ENCODE results near the gene OR5H6. TPM values are rescaled to one million over a fixed set of nuclear protein-coding genes. Genes with fewer than 3 reads are reported as not detected.
"Not testable (repeated sequence)": the region's sequence is repeated elsewhere in the genome, so short reads cannot be mapped to it uniquely, and the experiment has no call there.

OR5H6 gene
- not detected for total RNA-seq
- polyA plus RNA-seq (ENCODE audit: insufficient read length in 2 of 2): not detected
- long read RNA-seq, donor 1: 0 reads
- long read RNA-seq, donor 2: 0 reads
- long read RNA-seq, donor 3: 0 reads
- long read RNA-seq, donor 4: 0 reads

DNA sequence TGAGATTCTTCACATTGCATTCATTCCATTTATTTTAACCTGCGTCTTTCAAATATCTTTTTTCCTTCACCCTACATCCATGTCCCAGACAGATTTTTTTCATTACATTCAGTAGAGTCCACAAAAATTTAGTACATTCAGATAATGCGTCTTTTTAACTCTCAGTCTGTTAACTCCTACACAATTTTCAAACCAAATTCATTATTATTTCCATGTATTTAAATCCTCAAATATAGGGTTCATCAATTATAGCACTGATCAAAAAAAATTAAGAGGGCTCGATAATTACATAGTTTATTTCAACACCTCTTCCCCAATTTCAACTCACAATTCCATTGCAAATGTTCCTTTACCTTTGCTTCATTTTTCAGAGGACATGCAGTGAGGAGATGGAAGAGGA is at the start of gene OR5H6:
Gene OR5H6, plus strand, starts transcription at position 301 of the 400 bp plus-strand sequence. Its CDS starts 89 bp downstream, at position 390.
- 83% methylated on average over 1 of the region's 3 CpGs for WGBS (ENCODE audit: insufficient coverage)

DNA sequence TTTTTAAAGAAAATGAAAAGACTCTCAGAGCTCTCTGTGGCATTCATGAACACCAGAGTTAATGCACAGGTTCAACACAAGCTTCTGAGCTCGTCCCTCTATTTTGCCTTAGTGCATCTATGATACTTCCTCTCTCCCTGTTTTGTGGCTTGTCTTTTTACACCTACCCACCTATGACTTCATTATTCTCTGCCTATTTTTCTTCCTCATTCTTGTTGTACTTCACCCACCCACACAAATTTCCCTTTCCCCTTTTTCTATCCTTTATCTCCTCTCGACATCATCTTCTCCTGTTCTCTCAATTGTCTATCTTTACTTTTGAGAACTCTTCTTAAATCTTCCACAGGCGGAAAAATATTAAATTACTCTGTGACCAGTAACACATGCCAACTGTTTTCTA is 49.0 kb upstream of the OR5H6 start:
- H3K27me3 ChIP-seq (ENCODE audit: control insufficient read depth, insufficient read depth, low read length): no peaks in the 10 kb centered on the region
- DNase-seq (ENCODE audit: low read depth in 4 of 6, low spot score in 6 of 6): no peak
- no peak overlapping the region for H3K4me3 ChIP-seq (ENCODE audit: low read depth, low read length)
- H3K9me3 ChIP-seq (ENCODE audit: control insufficient read depth, insufficient read depth, low read length): no peaks in the 10 kb centered on the region
- H3K4me1 ChIP-seq (ENCODE audit: control insufficient read depth, insufficient read depth, low read length): no peaks in the 10 kb centered on the region
- H3K36me3 ChIP-seq (ENCODE audit: control insufficient read depth, insufficient read depth, low read length): no peaks in the 10 kb centered on the region
- 84% methylated on average over 3 of the region's 3 CpGs for WGBS (ENCODE audit: insufficient coverage)
- no peak overlapping the region for H3K27ac ChIP-seq (ENCODE audit: low read depth, low read length)

More for the DNA sequence above, at the start of gene OR5H6:
- Histone ChIP-seq H3K4me1 (ENCODE audit: control insufficient read depth, insufficient read depth, low read length) (no peaks in the 10 kb centered on the region), H3K9me3 (ENCODE audit: control insufficient read depth, insufficient read depth, low read length) (no peaks in the 10 kb centered on the region), H3K36me3 (ENCODE audit: control insufficient read depth, insufficient read depth, low read length) (no peaks in the 10 kb centered on the region), H3K27me3 (ENCODE audit: control insufficient read depth, insufficient read depth, low read length) (no peaks in the 10 kb centered on the region), H3K4me3 (ENCODE audit: low read depth, low read length) (no peak within 1 kb of the TSS), H3K27ac (ENCODE audit: low read depth, low read length) (no peak within 1 kb of the TSS)
- no peak for DNase-seq (ENCODE audit: low read depth in 4 of 6, low spot score in 6 of 6)

DNA sequence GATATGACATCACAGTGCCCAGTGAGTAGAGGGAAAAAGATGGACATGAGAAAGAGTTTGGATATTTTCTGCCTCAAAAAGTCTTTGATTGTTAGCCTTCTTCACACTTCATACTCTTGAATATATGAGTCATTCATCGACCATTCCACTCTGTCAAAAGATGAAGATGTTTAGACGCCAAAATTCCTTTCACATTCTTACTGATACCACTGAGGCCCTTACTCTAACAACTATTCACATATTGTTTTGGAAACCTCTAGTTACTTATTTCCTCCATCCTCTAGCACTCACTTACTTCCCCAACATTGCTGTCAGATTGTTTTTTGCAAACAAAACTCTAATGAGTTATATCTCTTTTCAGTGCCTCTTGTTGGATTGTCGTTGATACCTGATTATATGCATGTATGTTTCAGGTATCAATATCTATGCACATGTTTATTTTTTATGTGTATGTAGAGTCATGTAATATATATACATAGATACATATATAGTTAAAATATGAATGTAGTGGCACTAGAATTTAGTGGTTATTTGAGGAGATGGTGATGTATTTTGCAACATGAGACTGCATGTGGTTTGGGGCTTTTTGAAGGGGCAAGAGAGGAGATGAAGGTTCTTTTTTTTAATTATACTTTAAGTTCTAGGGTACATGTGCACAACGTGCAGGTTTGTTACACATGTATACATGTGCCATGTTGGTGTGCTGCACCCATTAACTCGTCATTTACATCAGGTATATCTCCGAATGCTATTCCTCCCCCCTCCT is 40.0 kb upstream of the OR5H6 start:
- H3K4me3 ChIP-seq (ENCODE audit: low read depth, low read length): no peak overlapping the region
- no peak overlapping the region for H3K27ac ChIP-seq (ENCODE audit: low read depth, low read length)
- H3K36me3 ChIP-seq (ENCODE audit: control insufficient read depth, insufficient read depth, low read length): no peaks in the 10 kb centered on the region
- WGBS (ENCODE audit: insufficient coverage): 74% methylated on average over 2 of the region's 6 CpGs
- no peaks in the 10 kb centered on the region for H3K9me3 ChIP-seq (ENCODE audit: control insufficient read depth, insufficient read depth, low read length)
- no peaks in the 10 kb centered on the region for H3K27me3 ChIP-seq (ENCODE audit: control insufficient read depth, insufficient read depth, low read length)
- DNase-seq (ENCODE audit: low read depth in 4 of 6, low spot score in 6 of 6): no peak
- H3K4me1 ChIP-seq (ENCODE audit: control insufficient read depth, insufficient read depth, low read length): no peaks in the 10 kb centered on the region

DNA sequence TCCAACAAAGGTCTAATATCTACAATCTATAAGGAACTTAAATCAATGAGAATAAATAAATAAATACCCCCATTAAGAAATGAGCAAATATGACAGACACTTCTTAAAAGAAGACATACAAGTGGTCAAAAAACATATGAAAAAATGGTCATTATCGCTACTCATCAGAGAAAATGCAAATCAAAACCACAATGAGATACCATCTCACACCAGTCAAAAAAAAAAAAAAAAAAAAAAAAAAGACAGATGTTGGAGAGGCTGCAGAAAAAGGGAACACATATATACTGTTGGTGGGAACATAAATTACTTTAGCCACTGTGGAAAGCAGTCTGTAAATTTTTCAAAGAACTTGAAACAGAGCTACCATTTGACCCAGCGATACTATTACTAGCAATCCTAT is 31.6 kb upstream of the OR5H6 start:
- no CpG with 5 or more reads among the region's 2 CpGs for WGBS (ENCODE audit: insufficient coverage)
- H3K27me3 ChIP-seq (ENCODE audit: control insufficient read depth, insufficient read depth, low read length): no peaks in the 10 kb centered on the region
- H3K4me1 ChIP-seq (ENCODE audit: control insufficient read depth, insufficient read depth, low read length): no peaks in the 10 kb centered on the region

DNA sequence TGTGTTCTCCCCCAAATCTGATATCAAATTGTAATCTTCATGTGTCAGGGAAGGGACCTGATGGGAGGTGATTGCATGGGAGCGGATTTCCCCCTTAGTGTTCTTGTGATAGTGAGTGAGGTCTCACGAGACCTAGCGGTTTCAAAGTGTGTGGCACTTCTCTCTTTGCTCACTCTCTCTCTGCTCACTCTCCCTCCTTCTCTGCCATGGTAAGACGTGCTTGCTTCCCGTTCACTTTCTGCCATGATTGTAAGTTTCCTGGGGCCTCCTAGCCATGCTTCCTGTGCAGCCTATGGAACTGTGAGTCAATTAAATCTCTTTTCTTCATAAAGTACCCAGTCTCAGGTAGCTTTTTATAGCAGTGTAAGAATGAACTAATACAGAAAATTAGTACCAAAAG is 30.6 kb upstream of the OR5H6 start:
- Histone ChIP-seq H3K4me1 (ENCODE audit: control insufficient read depth, insufficient read depth, low read length) (no peaks in the 10 kb centered on the region), H3K9me3 (ENCODE audit: control insufficient read depth, insufficient read depth, low read length) (no peaks in the 10 kb centered on the region), H3K27me3 (ENCODE audit: control insufficient read depth, insufficient read depth, low read length) (no peaks in the 10 kb centered on the region), H3K4me3 (ENCODE audit: low read depth, low read length) (no peak overlapping the region), H3K36me3 (ENCODE audit: control insufficient read depth, insufficient read depth, low read length) (no peaks in the 10 kb centered on the region), H3K27ac (ENCODE audit: low read depth, low read length) (no peak overlapping the region)
- no peak for DNase-seq (ENCODE audit: low read depth in 4 of 6, low spot score in 6 of 6)
- WGBS (ENCODE audit: insufficient coverage): no CpG with 5 or more reads among the region's 5 CpGs

More for the DNA sequence above, 31.6 kb upstream of the OR5H6 start:
- H3K27ac ChIP-seq (ENCODE audit: low read depth, low read length): no peak overlapping the region
- H3K9me3 ChIP-seq (ENCODE audit: control insufficient read depth, insufficient read depth, low read length): no peaks in the 10 kb centered on the region
- no peak overlapping the region for H3K4me3 ChIP-seq (ENCODE audit: low read depth, low read length)
- DNase-seq (ENCODE audit: low read depth in 4 of 6, low spot score in 6 of 6): no peak
- no peaks in the 10 kb centered on the region for H3K36me3 ChIP-seq (ENCODE audit: control insufficient read depth, insufficient read depth, low read length)

DNA sequence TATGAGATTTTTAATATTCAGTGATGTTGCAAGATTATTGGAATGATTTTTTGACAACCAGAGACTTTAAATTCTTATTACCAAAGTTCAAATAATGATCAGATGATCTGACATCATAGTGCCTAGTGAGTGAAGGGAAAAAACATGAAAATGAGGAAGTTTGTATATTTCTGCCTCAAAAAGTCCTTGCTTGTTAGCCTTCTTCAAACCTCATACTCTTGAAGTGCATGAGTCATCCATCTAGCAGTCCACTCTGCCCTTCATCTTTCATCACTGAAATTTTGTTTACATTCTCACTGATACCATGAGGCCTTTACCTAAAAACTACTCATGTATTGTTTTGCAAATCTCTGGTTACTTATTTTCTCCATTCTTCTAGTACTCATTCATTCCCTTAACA is 23.9 kb upstream of the OR5H6 start:
- no peaks in the 10 kb centered on the region for H3K36me3 ChIP-seq (ENCODE audit: control insufficient read depth, insufficient read depth, low read length)
- no peak for DNase-seq (ENCODE audit: low read depth in 4 of 6, low spot score in 6 of 6)
- H3K4me3 ChIP-seq (ENCODE audit: low read depth, low read length): no peak overlapping the region
- H3K4me1 ChIP-seq (ENCODE audit: control insufficient read depth, insufficient read depth, low read length): no peaks in the 10 kb centered on the region
- H3K9me3 ChIP-seq (ENCODE audit: control insufficient read depth, insufficient read depth, low read length): no peaks in the 10 kb centered on the region
- H3K27ac ChIP-seq (ENCODE audit: low read depth, low read length): no peak overlapping the region
- no peaks in the 10 kb centered on the region for H3K27me3 ChIP-seq (ENCODE audit: control insufficient read depth, insufficient read depth, low read length)

DNA sequence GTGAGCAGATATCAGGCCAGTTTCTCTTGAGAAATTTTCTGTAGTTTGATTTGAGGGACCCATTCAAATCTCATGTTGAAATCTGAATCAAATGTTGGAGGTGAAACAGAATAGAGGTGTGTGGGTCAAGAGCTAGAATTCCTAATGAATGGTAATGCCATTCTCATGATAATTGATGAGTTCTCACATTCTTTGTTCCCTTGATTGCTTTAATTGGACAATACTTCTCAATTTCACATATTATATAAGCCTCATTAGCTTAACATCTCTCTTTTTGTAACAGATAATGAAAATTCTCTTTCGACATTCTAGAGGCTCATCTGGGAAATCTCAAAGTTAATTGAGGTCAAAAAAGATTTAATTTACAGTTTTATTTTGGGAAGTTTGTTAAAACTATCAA is 21.9 kb upstream of the OR5H6 start:
- H3K4me1 ChIP-seq (ENCODE audit: control insufficient read depth, insufficient read depth, low read length): no peaks in the 10 kb centered on the region
- no peaks in the 10 kb centered on the region for H3K36me3 ChIP-seq (ENCODE audit: control insufficient read depth, insufficient read depth, low read length)
- DNase-seq (ENCODE audit: low read depth in 4 of 6, low spot score in 6 of 6): peak in 1 of 6 donors; percentile 1
- H3K4me3 ChIP-seq (ENCODE audit: low read depth, low read length): no peak overlapping the region
- no CpG with 5 or more reads among the region's 1 CpG for WGBS (ENCODE audit: insufficient coverage)
- H3K27me3 ChIP-seq (ENCODE audit: control insufficient read depth, insufficient read depth, low read length): no peaks in the 10 kb centered on the region
- H3K27ac ChIP-seq (ENCODE audit: low read depth, low read length): no peak overlapping the region
- no peaks in the 10 kb centered on the region for H3K9me3 ChIP-seq (ENCODE audit: control insufficient read depth, insufficient read depth, low read length)

DNA sequence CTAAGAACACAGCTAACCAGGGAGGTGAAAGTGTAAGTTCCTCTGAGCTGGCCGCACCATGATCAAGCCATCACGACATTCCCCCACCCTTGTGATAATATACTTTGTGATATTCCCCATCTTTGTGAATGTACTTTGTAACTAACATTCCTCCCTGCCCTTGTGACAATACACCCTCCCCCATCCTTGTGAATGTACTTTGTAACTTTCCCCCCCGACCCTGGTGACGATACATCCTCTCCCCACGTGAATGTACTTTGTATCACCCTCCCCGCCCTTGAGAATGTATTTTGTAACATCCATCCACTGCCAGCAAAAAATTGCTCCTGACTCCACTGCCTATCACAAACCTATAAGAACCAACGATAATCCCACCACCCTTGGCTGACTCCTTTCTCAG is 20.2 kb upstream of the OR5H6 start:
- Histone ChIP-seq H3K9me3 (ENCODE audit: control insufficient read depth, insufficient read depth, low read length) (no peaks in the 10 kb centered on the region), H3K36me3 (ENCODE audit: control insufficient read depth, insufficient read depth, low read length) (no peaks in the 10 kb centered on the region), H3K27ac (ENCODE audit: low read depth, low read length) (no peak overlapping the region), H3K4me3 (ENCODE audit: low read depth, low read length) (no peak overlapping the region), H3K27me3 (ENCODE audit: control insufficient read depth, insufficient read depth, low read length) (no peaks in the 10 kb centered on the region), H3K4me1 (ENCODE audit: control insufficient read depth, insufficient read depth, low read length) (no peaks in the 10 kb centered on the region)
- no peak for DNase-seq (ENCODE audit: low read depth in 4 of 6, low spot score in 6 of 6)
- 60% methylated on average over 5 of the region's 7 CpGs for WGBS (ENCODE audit: insufficient coverage)

DNA sequence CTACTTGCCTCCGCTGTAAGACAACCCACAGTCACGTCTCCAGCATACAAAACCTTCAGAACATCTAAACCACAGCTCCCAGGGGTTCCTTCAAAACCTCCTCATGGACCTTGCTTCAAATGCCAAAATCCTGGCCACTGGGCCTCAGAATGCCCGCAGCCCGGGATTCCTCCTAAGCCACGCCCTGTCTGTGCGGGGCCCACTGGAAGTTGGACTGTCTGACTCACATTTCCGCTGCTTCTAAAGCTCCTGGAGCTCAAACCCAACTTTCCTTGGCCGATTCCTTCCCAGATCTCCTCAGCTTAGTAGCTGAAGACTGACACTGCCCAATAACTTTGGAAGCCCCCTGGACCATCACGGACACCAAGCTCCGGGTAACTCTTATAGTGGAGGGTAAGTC is 17.9 kb upstream of the OR5H6 start:
- no peaks in the 10 kb centered on the region for H3K4me1 ChIP-seq (ENCODE audit: control insufficient read depth, insufficient read depth, low read length)
- no peaks in the 10 kb centered on the region for H3K9me3 ChIP-seq (ENCODE audit: control insufficient read depth, insufficient read depth, low read length)
- H3K36me3 ChIP-seq (ENCODE audit: control insufficient read depth, insufficient read depth, low read length): no peaks in the 10 kb centered on the region
- WGBS (ENCODE audit: insufficient coverage): 98% methylated on average over 7 of the region's 10 CpGs
- H3K27me3 ChIP-seq (ENCODE audit: control insufficient read depth, insufficient read depth, low read length): no peaks in the 10 kb centered on the region
- no peak overlapping the region for H3K27ac ChIP-seq (ENCODE audit: low read depth, low read length)
- no peak for DNase-seq (ENCODE audit: low read depth in 4 of 6, low spot score in 6 of 6)
- no peak overlapping the region for H3K4me3 ChIP-seq (ENCODE audit: low read depth, low read length)

DNA sequence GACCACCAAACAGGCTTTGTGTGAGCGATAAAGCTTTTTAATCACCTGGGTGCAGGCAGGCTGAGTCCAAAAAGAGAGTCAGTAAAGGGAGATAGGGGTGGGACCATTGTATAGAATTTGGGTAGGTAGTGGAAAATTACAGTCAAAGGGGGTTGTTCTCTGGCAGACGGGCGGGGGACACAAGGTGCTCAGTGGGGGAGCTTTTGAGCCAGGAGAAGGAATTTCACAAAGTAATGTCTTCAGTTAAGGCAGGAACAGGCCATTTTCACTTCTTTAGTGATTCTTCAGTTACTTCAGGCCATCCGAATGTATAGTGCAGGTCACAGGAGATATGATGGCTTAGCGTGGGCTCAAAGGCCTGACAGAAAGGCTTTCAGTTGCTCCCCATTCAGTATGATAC is 8.0 kb upstream of the OR5H6 start:
- H3K36me3 ChIP-seq (ENCODE audit: control insufficient read depth, insufficient read depth, low read length): not testable (repeated sequence)

More for the DNA sequence above, 8.0 kb upstream of the OR5H6 start:
- H3K27me3 ChIP-seq (ENCODE audit: control insufficient read depth, insufficient read depth, low read length); DNase-seq (ENCODE audit: low read depth in 4 of 6, low spot score in 6 of 6); H3K27ac ChIP-seq (ENCODE audit: low read depth, low read length); H3K4me1 ChIP-seq (ENCODE audit: control insufficient read depth, insufficient read depth, low read length); H3K9me3 ChIP-seq (ENCODE audit: control insufficient read depth, insufficient read depth, low read length); H3K4me3 ChIP-seq (ENCODE audit: low read depth, low read length): not testable (repeated sequence)
- 83% methylated on average over 5 of the region's 5 CpGs for WGBS (ENCODE audit: insufficient coverage)
